Neural cell (in vitro differentiated cells): ENCODE measurements around the gene CBFA2T3.

Experiments
- CTCF ChIP-seq: fragments of 450-650 bp; IDR thresholded peaks from 2 replicates; pipeline ENCODE4 v1.5.1; 2014; ENCODE audit warnings: antibody characterized with exemption, mild to moderate bottlenecking, moderate library complexity; ENCODE audit not compliant: poor library complexity, severe bottlenecking
- EZH2 ChIP-seq: fragments of 200-600, 300-800 bp; shearing (Covaris generic), sonication (generic); IDR thresholded peaks from 2 replicates; pipeline ENCODE4 v1.6.1; 2014; ENCODE audit warnings: antibody characterized with exemption, low read length, borderline replicate concordance, mild to moderate bottlenecking; ENCODE audit not compliant: insufficient read depth, poor library complexity, severe bottlenecking
- POLR2AphosphoS5 ChIP-seq: IDR thresholded peaks from 2 replicates; pipeline ENCODE4 v1.6.1; 2012

DNA sequence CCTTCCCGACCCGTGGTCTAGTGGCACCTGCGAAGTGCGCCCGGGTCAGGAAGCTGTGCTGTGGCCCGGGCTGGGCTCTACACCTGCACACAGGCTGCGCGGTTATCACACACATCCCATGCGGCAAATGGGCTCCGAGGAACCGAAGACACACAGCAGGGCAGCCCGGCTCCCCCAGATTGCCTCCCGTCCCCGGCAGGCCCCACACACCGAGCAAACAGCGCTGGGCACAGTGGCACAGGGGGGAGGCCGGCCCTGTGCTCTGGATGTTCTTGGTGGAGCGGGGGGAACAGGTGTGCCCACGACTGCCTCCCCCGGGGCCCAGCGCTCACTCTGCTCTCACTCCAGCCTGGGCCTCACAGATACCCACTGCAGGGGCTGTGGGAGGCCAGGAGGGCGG is 81.7 kb downstream of the CBFA2T3 start:
- TF ChIP-seq CTCF (no peak), EZH2 (no peak), POLR2AphosphoS5 (no peak)
